HEK293 (cell line): ENCODE results near the gene SYNGR4.
A peak's percentile ranks its signal among the peaks of the same experiment; 100 is the strongest.

Experiments
- BCL11A ChIP-seq: fragments of 450-650 bp; formaldehyde crosslinking; IDR thresholded peaks from 2 replicates; pipeline ENCODE4 v1.5.1; 2016; ENCODE audit warnings: low read depth, missing biosample characterization, missing genetic modification characterization
- CTCF ChIP-seq: fragments of 450-650 bp; formaldehyde crosslinking; IDR thresholded peaks from 2 replicates; pipeline ENCODE4 v1.5.1; 2016; ENCODE audit warnings: missing biosample characterization, missing genetic modification characterization
- GLI4 ChIP-seq: fragments of 450-650 bp; formaldehyde crosslinking; IDR thresholded peaks from 2 replicates; pipeline ENCODE4 v1.5.1; 2016; ENCODE audit warnings: missing biosample characterization, missing genetic modification characterization
- HOXC10 ChIP-seq: sonication (generic); formaldehyde crosslinking; IDR thresholded peaks from 2 replicates; pipeline ENCODE4 v1.8.1; 2023; ENCODE audit warnings: mild to moderate bottlenecking, missing genetic modification reagents
- IKZF3 ChIP-seq: fragments of 450-650 bp; IDR thresholded peaks from 2 replicates; pipeline ENCODE4 v1.5.0; 2018; ENCODE audit warnings: missing biosample characterization, mild to moderate bottlenecking, missing genetic modification characterization, moderate library complexity
- MYNN ChIP-seq: fragments of 450-650 bp; formaldehyde crosslinking; IDR thresholded peaks from 2 replicates; pipeline ENCODE4 v1.5.1; 2016; ENCODE audit warnings: missing biosample characterization, missing genetic modification characterization, borderline replicate concordance
- PRDM6 ChIP-seq: fragments of 450-650 bp; formaldehyde crosslinking; IDR thresholded peaks from 2 replicates; pipeline ENCODE4 v1.5.1; 2017; ENCODE audit warnings: missing biosample characterization, missing genetic modification characterization
- SP2 ChIP-seq: fragments of 450-650 bp; formaldehyde crosslinking; IDR thresholded peaks from 2 replicates; pipeline ENCODE4 v1.5.1; 2016; ENCODE audit warnings: missing biosample characterization, missing genetic modification characterization
- SP3 ChIP-seq: fragments of 450-650 bp; formaldehyde crosslinking; IDR thresholded peaks from 2 replicates; pipeline ENCODE4 v1.5.1; 2016; ENCODE audit warnings: missing biosample characterization, missing genetic modification characterization
- YY1 ChIP-seq: fragments of 450-650 bp; formaldehyde crosslinking; IDR thresholded peaks from 2 replicates; pipeline ENCODE4 v1.5.1; 2018; ENCODE audit warnings: missing biosample characterization, missing genetic modification characterization
- YY2 ChIP-seq: fragments of 450-650 bp; formaldehyde crosslinking; IDR thresholded peaks from 2 replicates; pipeline ENCODE4 v1.5.1; 2016; ENCODE audit warnings: missing biosample characterization, missing genetic modification characterization
- ZBTB8A ChIP-seq: fragments of 450-650 bp; formaldehyde crosslinking; IDR thresholded peaks from 2 replicates; pipeline ENCODE4 v1.5.1; 2016; ENCODE audit warnings: missing biosample characterization, missing genetic modification characterization
- ZNF114 ChIP-seq: fragments of 450-650 bp; formaldehyde crosslinking; IDR thresholded peaks from 2 replicates; pipeline ENCODE4 v1.5.0; 2017; ENCODE audit warnings: missing biosample characterization, missing genetic modification characterization
- ZNF132 ChIP-seq: fragments of 450-650 bp; formaldehyde crosslinking; IDR thresholded peaks from 2 replicates; pipeline ENCODE4 v1.5.1; 2017; ENCODE audit warnings: missing biosample characterization, missing genetic modification characterization, borderline replicate concordance
- ZNF133 ChIP-seq: fragments of 450-650 bp; formaldehyde crosslinking; IDR thresholded peaks from 2 replicates; pipeline ENCODE4 v1.5.1; 2016; ENCODE audit warnings: missing biosample characterization, missing genetic modification characterization
- ZNF16 ChIP-seq: fragments of 450-650 bp; formaldehyde crosslinking; IDR thresholded peaks from 2 replicates; pipeline ENCODE4 v1.5.1; 2016; ENCODE audit warnings: low read depth, missing biosample characterization, missing genetic modification characterization
- ZNF202 ChIP-seq: fragments of 450-650 bp; formaldehyde crosslinking; IDR thresholded peaks from 2 replicates; pipeline ENCODE4 v1.5.1; 2016; ENCODE audit warnings: missing biosample characterization, missing genetic modification characterization, borderline replicate concordance
- ZNF221 ChIP-seq: fragments of 450-650 bp; formaldehyde crosslinking; IDR thresholded peaks from 2 replicates; pipeline ENCODE4 v1.5.1; 2017; ENCODE audit warnings: missing biosample characterization, missing genetic modification characterization, borderline replicate concordance
- ZNF280C ChIP-seq: fragments of 450-650 bp; formaldehyde crosslinking; IDR thresholded peaks from 2 replicates; pipeline ENCODE4 v1.5.1; 2016; ENCODE audit warnings: missing biosample characterization, missing genetic modification characterization
- ZNF324 ChIP-seq: fragments of 450-650 bp; formaldehyde crosslinking; IDR thresholded peaks from 2 replicates; pipeline ENCODE4 v1.5.1; 2016; ENCODE audit warnings: missing biosample characterization, missing genetic modification characterization
- ZNF350 ChIP-seq: fragments of 450-650 bp; formaldehyde crosslinking; IDR thresholded peaks from 2 replicates; pipeline ENCODE4 v1.5.0; 2017; ENCODE audit warnings: missing biosample characterization, mild to moderate bottlenecking, missing genetic modification characterization
- ZNF362 ChIP-seq: fragments of 450-650 bp; formaldehyde crosslinking; IDR thresholded peaks from 2 replicates; pipeline ENCODE4 v1.5.1; 2016; ENCODE audit warnings: missing biosample characterization, missing genetic modification characterization
- ZNF501 ChIP-seq: fragments of 450-650 bp; formaldehyde crosslinking; IDR thresholded peaks from 2 replicates; pipeline ENCODE4 v1.5.1; 2016; ENCODE audit warnings: missing biosample characterization, missing genetic modification characterization
- ZNF513 ChIP-seq: fragments of 450-650 bp; IDR thresholded peaks from 2 replicates; pipeline ENCODE4 v1.5.1; 2018; ENCODE audit warnings: missing biosample characterization, missing genetic modification characterization
- ZNF548 ChIP-seq: fragments of 450-650 bp; formaldehyde crosslinking; IDR thresholded peaks from 2 replicates; pipeline ENCODE4 v1.5.1; 2016; ENCODE audit warnings: missing biosample characterization, missing genetic modification characterization
- ZNF561 ChIP-seq: fragments of 450-650 bp; IDR thresholded peaks from 2 replicates; pipeline ENCODE4 v1.5.1; 2018; ENCODE audit warnings: missing biosample characterization, missing genetic modification characterization, borderline replicate concordance
- ZNF596 ChIP-seq: fragments of 450-650 bp; IDR thresholded peaks from 2 replicates; pipeline ENCODE4 v1.5.0; 2018; ENCODE audit warnings: missing biosample characterization, mild to moderate bottlenecking, missing genetic modification characterization, moderate library complexity
- ZNF624 ChIP-seq: fragments of 450-650 bp; formaldehyde crosslinking; IDR thresholded peaks from 2 replicates; pipeline ENCODE4 v1.5.1; 2017; ENCODE audit warnings: missing biosample characterization, missing genetic modification characterization
- ZNF629 ChIP-seq: fragments of 450-650 bp; formaldehyde crosslinking; IDR thresholded peaks from 2 replicates; pipeline ENCODE4 v1.5.1; 2017; ENCODE audit warnings: missing biosample characterization, missing genetic modification characterization
- ZNF670 ChIP-seq: fragments of 450-650 bp; formaldehyde crosslinking; IDR thresholded peaks from 2 replicates; pipeline ENCODE4 v1.5.1; 2016; ENCODE audit warnings: missing biosample characterization, missing genetic modification characterization, low read depth
- ZNF791 ChIP-seq: fragments of 450-650 bp; formaldehyde crosslinking; IDR thresholded peaks from 2 replicates; pipeline ENCODE4 v1.5.1; 2016; ENCODE audit warnings: missing biosample characterization, missing genetic modification characterization
- ZSCAN30 ChIP-seq: fragments of 450-650 bp; IDR thresholded peaks from 2 replicates; pipeline ENCODE4 v1.5.1; 2018; ENCODE audit warnings: missing biosample characterization, mild to moderate bottlenecking, missing genetic modification characterization, moderate library complexity

SYNGR4 gene

GRCh38 chr19:48321622-48322591 lies 42.3 kb upstream of the SYNGR4 start (continued):
- no peak for TF ChIP-seq ZNF362 (tag by site-specific recombination)
- peak; percentile 74 for TF ChIP-seq CTCF
- no peak for TF ChIP-seq ZNF132 (tag by site-specific recombination)
- no peak for TF ChIP-seq ZNF133 (tag by site-specific recombination)
- peak; percentile 23; the same call in 1 of the 2 replicates for TF ChIP-seq ZNF501 (tag by site-specific recombination)
- TF ChIP-seq ZNF548 (tag by site-specific recombination): no peak
- TF ChIP-seq GLI4 (tag by site-specific recombination): 0 out of 2 replicates have a peak, but pooled peaks have one; percentile 75
- no peak for TF ChIP-seq ZNF324 (tag by site-specific recombination)
- no peak for TF ChIP-seq PRDM6
- peak; percentile 99 for TF ChIP-seq ZBTB8A (tag by site-specific recombination)
- no peak for TF ChIP-seq ZNF670
- peak; percentile 96; the same call in 1 of the 2 replicates for TF ChIP-seq ZNF561 (tag by site-specific recombination)
- TF ChIP-seq ZNF221 (tag by site-specific recombination): 0 out of 2 replicates have a peak, but pooled peaks have one; percentile 32
- TF ChIP-seq ZNF624 (tag by site-specific recombination): no peak
- no peak for TF ChIP-seq ZNF513
- no peak for TF ChIP-seq ZNF202
- TF ChIP-seq ZNF629 (tag by site-specific recombination): peak; percentile 62
- TF ChIP-seq SP2 (tag by site-specific recombination): peak; percentile 92
- 0 out of 2 replicates have a peak, but pooled peaks have one; percentile 23 for TF ChIP-seq ZSCAN30 (tag by site-specific recombination)
- peak; percentile 63; the same call in 1 of the 2 replicates for TF ChIP-seq HOXC10 (CRISPR knock-in tag)
- no peak for TF ChIP-seq ZNF16 (tag by site-specific recombination)
- no peak for TF ChIP-seq ZNF350 (tag by site-specific recombination)
- no peak for TF ChIP-seq ZNF280C (tag by site-specific recombination)
- TF ChIP-seq IKZF3 (tag by site-specific recombination): peak; percentile 82
- no peak for TF ChIP-seq YY2 (tag by site-specific recombination)
- TF ChIP-seq ZNF791 (tag by site-specific recombination): no peak
- TF ChIP-seq SP3 (tag by site-specific recombination): peak; percentile 97
- TF ChIP-seq YY1 (tag by site-specific recombination): no peak
- peak; percentile 50; the same call in 1 of the 2 replicates for TF ChIP-seq BCL11A (tag by site-specific recombination)
- no peak for TF ChIP-seq ZNF114 (tag by site-specific recombination)
- no peak for TF ChIP-seq MYNN (tag by site-specific recombination)
- TF ChIP-seq ZNF596 (tag by site-specific recombination): no peak
